ENCODE results near the gene SCAP. TPM values are rescaled to one million over a fixed set of nuclear protein-coding genes. Genes with fewer than 3 reads are reported as not detected.
"Not testable (repeated sequence)": the region's sequence is repeated elsewhere in the genome, so short reads cannot be mapped to it uniquely, and the experiment has no call there.

Gene SCAP
- total RNA-seq, 1 experiment from 2014 or later, result 67.6 TPM

- H3K79me2 ChIP-seq (ENCODE audit: insufficient read depth, low read length); RAD21 ChIA-PET (ENCODE audit: low non-redundant PET in 1 of 2, low total read pairs in 2 of 2, uncharacterized antibody in 2 of 2, unreplicated experiment in 2 of 2); H3K9me3 ChIP-seq (ENCODE audit: control insufficient read depth in 1 of 2, insufficient read depth in 1 of 2, low read depth in 1 of 2, low read length in 2 of 2); ATAC-seq; H3K4me3 ChIP-seq (replicated peaks in 1 of 2; ENCODE audit: low read depth in 1 of 2, low read length in 2 of 2); POLR2A ChIA-PET; H4K20me1 ChIP-seq (ENCODE audit: insufficient read depth); H3K27me3 ChIP-seq (ENCODE audit: insufficient read depth, low read length); intact Hi-C loops (cut with micrococcal nuclease); H3K9ac ChIP-seq (ENCODE audit: low read length); DNase-seq (ENCODE audit: low read depth, low spot score); H3K4me2 ChIP-seq (ENCODE audit: low read length); H3K27ac ChIP-seq (ENCODE audit: low read depth, low read length); H3K9me2 ChIP-seq (ENCODE audit: insufficient read depth); CTCF ChIA-PET; H2AFZ ChIP-seq (ENCODE audit: low read depth, low read length, poor library complexity, severe bottlenecking); BruUV-seq (replicated peaks); H3K4me1 ChIP-seq (ENCODE audit: control insufficient read depth in 1 of 2, insufficient read depth in 2 of 2, low read length in 2 of 2): not testable (repeated sequence)
- peaks cover 19 to 29% of the 10 kb centered on the region in 2 experiments for H3K36me3 ChIP-seq (ENCODE audit: control insufficient read depth in 1 of 2, insufficient read depth in 2 of 2, low read length in 2 of 2)
These were observed 29.5 kb upstream of the SCAP start for GRCh38 chr3:47505267-47505666.

- Histone ChIP-seq H3K9ac (ENCODE audit: low read length) (no peak overlapping the region), H3K4me1 (ENCODE audit: control insufficient read depth in 1 of 2, insufficient read depth in 2 of 2, low read length in 2 of 2) (no peaks in the 10 kb centered on the region), H3K27ac (ENCODE audit: low read depth, low read length) (no peak overlapping the region), H4K20me1 (ENCODE audit: insufficient read depth) (no peaks in the 10 kb centered on the region), H3K36me3 (ENCODE audit: control insufficient read depth in 1 of 2, insufficient read depth in 2 of 2, low read length in 2 of 2) (peaks cover 12 to 20% of the 10 kb centered on the region in 2 experiments), H3K9me2 (ENCODE audit: insufficient read depth) (no peaks in the 10 kb centered on the region), H3K4me3 (replicated peaks in 1 of 2; ENCODE audit: low read depth in 1 of 2, low read length in 2 of 2) (no peak overlapping the region), H3K9me3 (ENCODE audit: control insufficient read depth in 1 of 2, insufficient read depth in 1 of 2, low read depth in 1 of 2, low read length in 2 of 2) (no peaks in the 10 kb centered on the region), H3K27me3 (ENCODE audit: insufficient read depth, low read length) (no peaks in the 10 kb centered on the region), H3K4me2 (ENCODE audit: low read length) (no peak overlapping the region), H3K79me2 (ENCODE audit: insufficient read depth, low read length) (0 out of 2 replicates have a peak, but pooled peaks cover 5% of the 10 kb centered on the region), H2AFZ (ENCODE audit: low read depth, low read length, poor library complexity, severe bottlenecking) (no peak overlapping the region)
- no TSS peak for BruUV-seq (replicated peaks)
- ChIA-PET POLR2A (no interaction called here), CTCF (no interaction called here), RAD21 (ENCODE audit: low non-redundant PET in 1 of 2, low total read pairs in 2 of 2, uncharacterized antibody in 2 of 2, unreplicated experiment in 2 of 2) (no interaction called here)
- no peak for TF ChIP-seq SRF (IDR thresholded peaks at IDR 0.05; ENCODE audit: low read depth)
- TF ChIP-seq REST (IDR thresholded peaks at IDR 0.05; ENCODE audit: low read depth), result no peak
- TF ChIP-seq EGR1 (IDR thresholded peaks at IDR 0.05; ENCODE audit: low read depth), result no peak
- TF ChIP-seq CTCF (IDR thresholded peaks at IDR 0.05 in 2 of 3, conservative IDR thresholded peaks at IDR 0.05 in 1 of 3; ENCODE audit: borderline replicate concordance in 1 of 3, insufficient read depth in 1 of 3, low read depth in 2 of 3, low read length in 2 of 3), result no peak
- no peak for TF ChIP-seq SIN3A (IDR thresholded peaks at IDR 0.05; ENCODE audit: low read depth)
- no peak for TF ChIP-seq YY1 (IDR thresholded peaks at IDR 0.05; ENCODE audit: extremely low read depth, insufficient replicate concordance, low read depth, low read length)
- TF ChIP-seq RAD21 (IDR thresholded peaks at IDR 0.05; ENCODE audit: low read depth), result no peak
- no peak for TF ChIP-seq MAX (IDR thresholded peaks at IDR 0.05)
- no peak for ATAC-seq
- intact Hi-C loops (cut with micrococcal nuclease), result no loop called here
- DNase-seq (ENCODE audit: low read depth, low spot score), result no peak
These were observed 28.4 kb upstream of the SCAP start for GRCh38 chr3:47504113-47504512.

Data from HCT116 (cell line).